Heart left ventricle (tissue), 16 donors: ENCODE measurements around the gene MYO10. TPM values are rescaled to one million over a fixed set of nuclear protein-coding genes. Genes with fewer than 3 reads are reported as not detected.

Experiments used
- ATAC-seq, 4 donors: fragments of 200-7000 bp; cut with Tn5 transposase; one replicate each; pipeline ENCODE4 v1.9.1; 2020 to 2022; ENCODE audit warnings: moderate library complexity in 4 of 4, mild to moderate bottlenecking in 3 of 4, moderate number of reproducible peaks in 1 of 4
- DNase-seq, 5 donors: peaks; one replicate each; pipeline ENCODE4 v3.0.0-alpha.2; 2020
- H3K27ac ChIP-seq, 12 donors: fragments of 200-600 bp; sonication (generic) in 4 of 12; one replicate each; pipeline versions ENCODE4 v1.5.0 to v1.8.0; 2016 to 2022; ENCODE audit warnings: mild to moderate bottlenecking in 2 of 12
- H3K27me3 ChIP-seq, 9 donors: fragments of 200-600 bp; sonication (generic) in 2 of 9; one replicate each; pipeline versions ENCODE4 v1.5.1 to v1.8.0; 2016 to 2022; ENCODE audit warnings: mild to moderate bottlenecking in 3 of 9
- H3K36me3 ChIP-seq, 9 donors: fragments of 200-600 bp; sonication (generic) in 2 of 9; one replicate each; pipeline versions ENCODE4 v1.5.0 to v1.8.0; 2018 to 2022; ENCODE audit warnings: mild to moderate bottlenecking in 2 of 9
- H3K4me1 ChIP-seq, 12 donors: fragments of 200-600 bp; sonication (generic) in 4 of 12; one replicate each; pipeline versions ENCODE4 v1.5.0 to v1.8.0; 2016 to 2022; ENCODE audit warnings: mild to moderate bottlenecking in 3 of 12
- H3K4me3 ChIP-seq, 12 donors: fragments of 200-600 bp; sonication (generic) in 4 of 12; one replicate each; pipeline versions ENCODE4 v1.5.0 to v1.8.0; 2017 to 2022; ENCODE audit warnings: mild to moderate bottlenecking in 9 of 12, moderate library complexity in 4 of 12
- H3K9me3 ChIP-seq, 12 donors: fragments of 200-600 bp; sonication (generic) in 4 of 12; one replicate each; pipeline versions ENCODE4 v1.5.0 to v1.8.0; 2016 to 2022; ENCODE audit warnings: mild to moderate bottlenecking in 1 of 12
- POLR2A ChIP-seq, 2 donors: fragments of 450-650 bp; IDR thresholded peaks; one replicate each; pipeline ENCODE4 v1.6.1; 2017; ENCODE audit warnings: antibody characterized with exemption in 2 of 2, mild to moderate bottlenecking in 2 of 2, moderate library complexity in 2 of 2
- WGBS, 4 donors: extraction: QIAGEN DNeasy Blood & Tissue Kit in 2 of 4; methylation state at CpG; one replicate each; pipeline versions ENCODE4 v1.1.5 to v1.1.7; 2013 to 2018; 5-methylcytosine and 5-hydroxymethylcytosine counted together
- intact Hi-C, 10 donors: fragments of 100-400 bp; cut with DNase I; formaldehyde crosslinking; loops; one replicate each; pipeline versions ENCODE4 v1.11.1 to v1.14.2; 2022
- polyA plus RNA-seq, 2 donors: library from polyadenylated mRNA; stranded (reverse); fragments of 200-250 nt; gene quantifications; one replicate each; pipeline ENCODE4 v1.2.3, GENCODE V29; 2013
- total RNA-seq, 9 donors: library from RNA; depleted of rRNA in 2 of 9; stranded (reverse); fragments of >200 nt in 2 of 9; fragmentation: NEBNext Ultra II Directional in 3 of 9; extraction: Animal tissue kit (Norgen Biotek cat#: 25700) in 3 of 9; gene quantifications; one replicate each; pipeline versions ENCODE4 v1.1.0 to v1.2.4, GENCODE V29; 2016 to 2023
- TF ChIP-seq, protein P1 (sequence below), 12 donors: fragments of 200-600 bp; sonication (generic) in 4 of 12; IDR thresholded peaks; one replicate each; pipeline versions ENCODE4 v1.5.0 to v1.8.0; 2018 to 2022; ENCODE audit warnings: antibody characterized with exemption in 12 of 12, mild to moderate bottlenecking in 5 of 12
- donor health status: ischemic (EF 13 %, LVEDD 7.1; RV severe dilation, severe dysfunction).
- donor health status: healthy with polysubstance abuse.
- donor health status: DM: no; HTN: yes; CAD: no.
- donor health status: DM: no; HTN: no; CAD: no.
- donor health status: ischemic (EF 25% LVEDD 6.9; RV normal size, moderate dysfunction).
- donor health status: ischemic (EF 25% LVEDD 5.7; RV mildly dilated, moderate dysfunction).
- donor health status: healthy.
- donor health status: DM: yes; HTN: yes; CAD: no.
- donor health status: ischemic (EF 35%, LVEDD 5.7; RV mildly dilated, moderate dysfunction).
- donor health status: nonischemic (EF 11% LVEDD 7.7; RV severe dilation, severe dysfunction).
- donor health status: DM: yes; HTN: yes; CAD: no.
- donor health status: PGD.
- donor health status: ischemic (EF 29% LVEDD 5.4; RV normal size, mild dysfunction).
- donor health status: nonischemic (EF 23%, LVEDD 6.1; RV moderate dilation, normal function).

The MYO10 gene
- total and polyA plus RNA-seq, 11 donors = 2.0 to 17.3 (median 3.8) TPM

DNA sequence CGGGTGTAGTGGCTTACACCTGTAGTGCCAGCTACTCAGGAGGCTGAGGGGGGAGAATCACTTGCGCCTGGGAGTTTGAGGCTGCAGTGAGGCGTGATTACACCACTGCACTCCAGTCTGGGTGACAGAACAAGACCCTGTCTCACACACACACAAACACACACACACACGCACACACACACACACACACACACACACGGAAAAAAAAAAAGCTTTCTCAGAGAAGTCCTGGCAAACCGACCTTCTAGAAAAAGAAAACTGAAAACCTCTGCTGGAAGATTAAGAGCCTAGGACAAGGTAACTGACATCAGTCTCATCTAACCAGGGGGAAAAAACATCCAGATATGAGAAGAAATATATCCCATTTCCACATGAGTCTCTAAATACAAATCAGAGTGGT lies 178.9 kb downstream of the MYO10 start:
- no peak for DNase-seq
- WGBS, 4 donors = 70 to 72% (median 71%) methylated on average over 5 to 6 of the region's 6 CpGs
- intact Hi-C loops = no loop called here
- no peaks in the 10 kb centered on the region for H3K27me3 ChIP-seq
- no peak overlapping the region for H3K4me3 ChIP-seq
- H3K4me1 ChIP-seq = no peaks in the 10 kb centered on the region
- ATAC-seq = no peak
- TF ChIP-seq, protein P1, sequence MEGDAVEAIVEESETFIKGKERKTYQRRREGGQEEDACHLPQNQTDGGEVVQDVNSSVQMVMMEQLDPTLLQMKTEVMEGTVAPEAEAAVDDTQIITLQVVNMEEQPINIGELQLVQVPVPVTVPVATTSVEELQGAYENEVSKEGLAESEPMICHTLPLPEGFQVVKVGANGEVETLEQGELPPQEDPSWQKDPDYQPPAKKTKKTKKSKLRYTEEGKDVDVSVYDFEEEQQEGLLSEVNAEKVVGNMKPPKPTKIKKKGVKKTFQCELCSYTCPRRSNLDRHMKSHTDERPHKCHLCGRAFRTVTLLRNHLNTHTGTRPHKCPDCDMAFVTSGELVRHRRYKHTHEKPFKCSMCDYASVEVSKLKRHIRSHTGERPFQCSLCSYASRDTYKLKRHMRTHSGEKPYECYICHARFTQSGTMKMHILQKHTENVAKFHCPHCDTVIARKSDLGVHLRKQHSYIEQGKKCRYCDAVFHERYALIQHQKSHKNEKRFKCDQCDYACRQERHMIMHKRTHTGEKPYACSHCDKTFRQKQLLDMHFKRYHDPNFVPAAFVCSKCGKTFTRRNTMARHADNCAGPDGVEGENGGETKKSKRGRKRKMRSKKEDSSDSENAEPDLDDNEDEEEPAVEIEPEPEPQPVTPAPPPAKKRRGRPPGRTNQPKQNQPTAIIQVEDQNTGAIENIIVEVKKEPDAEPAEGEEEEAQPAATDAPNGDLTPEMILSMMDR (IDR thresholded peaks at IDR 0.05) = no peak
- TF ChIP-seq POLR2A (IDR thresholded peaks at IDR 0.05) = no peak
- peaks cover 0 to 51% (median 0%) of the 10 kb centered on the region in 9 donors for H3K36me3 ChIP-seq
- no peak overlapping the region for H3K27ac ChIP-seq
- no peaks in the 10 kb centered on the region for H3K9me3 ChIP-seq

DNA sequence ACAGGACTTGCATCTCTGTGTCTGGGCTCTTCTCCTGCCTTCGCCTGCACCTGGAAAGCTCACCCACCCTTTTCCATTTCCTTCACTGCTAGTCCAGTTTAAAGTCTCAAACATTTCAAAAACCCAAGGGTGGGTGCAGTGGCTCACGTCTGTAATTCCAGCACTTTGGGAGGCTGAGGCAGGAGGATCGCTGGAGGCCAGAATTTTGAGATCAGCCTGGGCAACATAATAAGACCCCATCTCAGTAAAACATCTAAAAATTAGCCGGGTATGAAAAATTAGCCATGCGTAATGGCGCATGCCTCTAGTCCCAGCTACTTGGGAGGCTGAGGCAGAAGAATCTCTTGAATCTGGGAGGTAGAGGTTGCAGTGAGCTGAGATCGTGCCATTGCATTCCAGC lies 179.4 kb downstream of the MYO10 start:
- DNase-seq = no peak
- Histone ChIP-seq H3K4me1 (no peaks in the 10 kb centered on the region), H3K27me3 (no peaks in the 10 kb centered on the region), H3K27ac (no peak overlapping the region), H3K36me3 (peaks cover 0 to 46% (median 0%) of the 10 kb centered on the region in 9 donors), H3K4me3 (no peak overlapping the region), H3K9me3 (no peaks in the 10 kb centered on the region)
- WGBS, 4 donors = 95 to 99% (median 96%) methylated on average over 7 of the region's 7 CpGs
- intact Hi-C loops = no loop called here
- TF ChIP-seq, protein P1 (IDR thresholded peaks at IDR 0.05) = no peak
- no peak for TF ChIP-seq POLR2A (IDR thresholded peaks at IDR 0.05)
- ATAC-seq = no peak

DNA sequence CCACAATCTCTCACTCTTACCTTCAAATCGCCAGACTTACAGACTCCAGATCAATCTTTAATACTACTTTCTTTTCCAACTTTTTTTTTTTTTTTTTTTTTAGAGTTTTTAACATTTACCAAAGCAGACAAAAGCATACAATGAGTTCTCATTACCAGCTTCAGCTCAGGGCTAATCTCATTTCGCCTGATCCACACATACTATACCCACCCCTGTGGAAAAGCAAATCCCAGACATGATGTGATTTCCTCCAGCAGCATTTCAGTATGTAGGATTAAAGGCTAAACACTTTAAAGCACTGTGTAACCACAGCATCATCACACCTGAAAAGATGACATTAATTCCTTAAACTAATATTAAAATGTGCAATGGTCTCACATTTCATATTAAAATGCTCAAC lies 180.4 kb downstream of the MYO10 start:
- Histone ChIP-seq H3K36me3 (peaks cover 0 to 36% (median 0%) of the 10 kb centered on the region in 9 donors), H3K4me3 (no peak overlapping the region), H3K27me3 (no peaks in the 10 kb centered on the region), H3K4me1 (no peaks in the 10 kb centered on the region), H3K9me3 (no peaks in the 10 kb centered on the region), H3K27ac (no peak overlapping the region)
- intact Hi-C loops = no loop called here
- DNase-seq = no peak
- no peak for ATAC-seq
- 94 to 97% (median 94%) methylated on average over 2 of the region's 2 CpGs for WGBS, 4 donors
- TF ChIP-seq, protein P1 (IDR thresholded peaks at IDR 0.05) = no peak
- no peak for TF ChIP-seq POLR2A (IDR thresholded peaks at IDR 0.05)

DNA sequence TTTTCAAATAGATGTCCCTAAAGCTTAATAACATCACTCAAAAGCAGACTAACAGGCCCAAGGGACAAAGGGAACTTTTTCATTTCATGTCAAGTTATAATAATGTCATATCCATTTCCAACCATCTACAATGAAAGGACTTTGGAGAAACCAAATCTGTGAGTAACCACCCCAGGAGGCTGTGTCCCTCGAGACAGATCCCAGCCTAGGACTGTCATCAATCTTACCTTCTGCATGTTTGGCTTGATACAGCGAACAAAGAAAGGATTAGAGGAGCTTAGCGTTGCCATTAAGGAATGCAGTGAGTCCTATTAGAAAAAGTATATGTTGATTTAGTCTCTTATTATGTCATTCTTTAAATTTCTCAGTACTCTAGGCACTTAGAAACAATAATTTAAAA lies 181.5 kb downstream of the MYO10 start:
- no peak overlapping the region for H3K4me3 ChIP-seq
- H3K27ac ChIP-seq = no peak overlapping the region
- intact Hi-C loops = no loop called here
- no peak for ATAC-seq
- no peaks in the 10 kb centered on the region for H3K9me3 ChIP-seq
- 77 to 81% (median 79%) methylated on average over 3 of the region's 3 CpGs for WGBS, 4 donors
- peaks cover 0 to 31% (median 0%) of the 10 kb centered on the region in 9 donors for H3K36me3 ChIP-seq
- H3K4me1 ChIP-seq = no peaks in the 10 kb centered on the region
- no peaks in the 10 kb centered on the region for H3K27me3 ChIP-seq
- TF ChIP-seq POLR2A (IDR thresholded peaks at IDR 0.05) = no peak
- TF ChIP-seq, protein P1 (IDR thresholded peaks at IDR 0.05) = no peak
- no peak for DNase-seq
